Activated T-cell treated with anti-CD3 and anti-CD28 coated beads, Interleukin-2, amount 50 U/mL, for 48 hours (primary cell): ENCODE data around the gene IL18BP.

Source experiments
- DNase-seq, 2 experiments: peaks; one replicate each; pipeline ENCODE4 v3.0.0-alpha.2; 2020

Gene IL18BP

DNA sequence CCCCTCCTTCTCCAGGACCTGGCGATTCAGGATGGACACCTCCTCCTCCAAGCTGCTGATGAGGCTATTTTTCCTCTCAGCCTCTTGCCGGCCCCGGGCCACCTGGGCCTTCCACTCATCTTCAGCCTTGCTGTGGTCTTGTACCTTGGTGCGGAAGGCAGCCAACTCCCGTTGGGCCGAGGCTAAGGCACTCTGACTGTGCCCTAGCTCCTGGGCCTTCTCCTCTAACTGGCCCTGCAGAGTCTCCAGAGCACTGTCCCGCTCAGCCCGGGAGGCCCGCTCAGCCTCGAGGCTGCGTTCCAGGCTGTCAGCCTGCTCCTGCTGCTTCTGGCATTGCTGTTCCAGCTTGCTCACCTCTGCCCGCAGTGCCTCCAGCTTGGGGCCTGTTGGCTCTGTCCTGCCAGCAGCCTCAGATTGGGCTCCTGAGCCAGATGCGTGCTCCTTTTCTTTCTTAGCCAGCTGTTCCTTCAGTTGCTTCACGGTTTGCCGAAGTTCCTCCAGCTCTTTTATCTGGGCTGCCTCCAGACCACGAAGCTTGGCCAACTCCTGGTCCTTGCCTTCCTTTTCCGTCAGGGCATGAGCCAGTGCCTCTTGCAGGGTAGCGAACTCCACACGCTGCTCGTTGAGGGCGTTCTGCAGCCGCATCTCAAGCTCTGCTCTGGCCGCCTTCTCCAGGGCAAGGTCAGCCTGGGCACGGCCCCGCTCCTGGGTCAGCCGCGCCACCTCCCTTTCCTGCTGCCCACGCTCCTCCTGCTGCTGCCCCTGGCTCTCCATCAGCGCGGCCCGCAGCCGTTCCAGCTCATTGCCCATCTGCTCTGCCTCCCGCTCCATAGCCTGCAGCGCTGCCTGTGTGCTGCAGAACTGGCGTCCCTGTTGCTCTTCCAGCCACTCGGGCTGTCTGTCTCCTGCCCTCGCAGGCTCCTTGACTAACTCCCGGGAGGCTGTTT lies 15.3 kb downstream of the IL18BP start:
- DNase-seq: no peak

- DNase-seq: no peak
Measured at GRCh38 chr11:72014761-72015320, 16.1 kb downstream of the IL18BP start.

DNA sequence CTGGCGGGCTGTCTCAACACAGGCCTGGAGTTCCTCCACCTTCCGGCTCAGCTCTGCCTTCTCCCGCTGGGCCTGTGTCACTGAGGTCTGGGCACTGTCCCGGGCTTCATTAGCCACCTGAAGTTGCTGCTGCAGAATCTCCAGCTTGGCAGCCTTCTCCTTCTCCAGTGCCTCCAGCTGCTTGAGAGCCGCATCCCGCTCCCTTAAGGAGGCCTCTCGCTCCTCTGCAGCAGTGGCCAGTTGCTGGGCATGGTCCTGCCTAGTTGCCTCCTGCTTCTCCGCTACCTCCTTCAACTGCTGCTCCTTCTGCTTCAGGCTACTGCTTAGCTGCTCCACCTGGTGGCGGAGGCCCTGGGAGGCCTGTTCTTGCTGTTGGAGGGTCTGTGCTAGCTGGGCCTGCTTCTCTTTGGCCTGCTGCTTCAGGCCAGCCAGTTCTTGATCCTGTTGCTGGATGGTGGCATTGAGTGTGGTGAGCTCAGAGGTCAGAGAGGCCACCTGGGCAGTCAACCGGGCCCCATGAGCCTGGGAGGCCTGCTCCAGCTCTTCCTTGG lies 16.9 kb downstream of the IL18BP start:
- DNase-seq: no peak

- DNase-seq: no peak
Measured at GRCh38 chr11:72018171-72018570, 19.5 kb downstream of the IL18BP start.

- no peak for DNase-seq
Measured at GRCh38 chr11:72023335-72023734, 24.6 kb downstream of the IL18BP start.

DNA sequence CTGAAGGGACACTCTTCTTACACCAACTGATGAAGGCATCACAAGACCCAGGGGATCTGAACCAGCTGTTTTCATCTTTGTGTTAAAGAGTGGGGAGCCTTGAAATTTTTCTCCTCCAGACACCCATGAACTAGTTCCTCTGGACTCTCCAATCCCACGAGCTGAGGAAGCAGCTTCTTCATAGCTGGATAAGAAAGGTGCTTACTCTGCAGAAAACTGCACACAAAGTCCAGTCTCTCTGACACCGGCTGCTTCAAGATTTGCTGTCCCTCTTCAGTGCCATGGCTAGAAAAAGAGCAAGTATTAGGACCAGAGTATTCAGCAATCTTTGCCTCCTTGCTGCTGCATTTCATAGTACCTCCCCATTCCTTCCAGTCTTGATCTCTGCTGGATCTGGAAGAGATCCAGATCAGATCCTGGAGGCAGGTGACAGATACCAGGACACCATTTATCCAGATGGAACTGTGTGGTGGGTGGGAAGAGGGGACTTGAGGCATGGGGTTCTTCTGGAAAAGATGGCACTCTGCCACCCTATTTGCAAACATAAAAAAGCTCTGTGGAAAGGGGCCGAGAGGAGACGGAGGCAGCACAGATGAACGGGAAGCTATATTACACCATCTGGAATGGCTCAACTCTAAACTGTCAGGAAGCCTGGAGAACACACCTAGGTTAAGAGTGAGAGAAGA lies 25.5 kb downstream of the IL18BP start:
- no peak for DNase-seq

DNA sequence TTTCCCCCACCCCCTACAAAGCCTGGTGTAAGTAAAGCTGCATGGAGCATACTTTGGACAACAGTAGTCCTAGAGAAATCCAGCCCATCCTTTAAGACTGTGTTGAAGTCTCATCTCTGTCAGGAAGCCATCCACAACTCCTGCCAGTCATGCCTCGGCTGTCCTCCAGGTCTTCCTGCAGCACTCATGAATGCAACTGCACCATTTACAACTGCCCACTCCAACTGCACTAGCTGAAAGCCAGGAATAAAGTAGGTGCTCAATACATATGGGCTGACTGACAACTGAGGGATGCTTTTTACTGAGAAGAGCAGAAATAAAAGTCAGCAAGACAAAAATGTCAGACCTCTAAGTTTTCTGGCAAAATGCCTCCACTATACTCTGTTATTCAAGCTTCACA lies 27.4 kb downstream of the IL18BP start:
- no peak for DNase-seq

GRCh38 chr11:72030472-72031045 lies 31.9 kb downstream of the IL18BP start:
- DNase-seq: no peak

DNA sequence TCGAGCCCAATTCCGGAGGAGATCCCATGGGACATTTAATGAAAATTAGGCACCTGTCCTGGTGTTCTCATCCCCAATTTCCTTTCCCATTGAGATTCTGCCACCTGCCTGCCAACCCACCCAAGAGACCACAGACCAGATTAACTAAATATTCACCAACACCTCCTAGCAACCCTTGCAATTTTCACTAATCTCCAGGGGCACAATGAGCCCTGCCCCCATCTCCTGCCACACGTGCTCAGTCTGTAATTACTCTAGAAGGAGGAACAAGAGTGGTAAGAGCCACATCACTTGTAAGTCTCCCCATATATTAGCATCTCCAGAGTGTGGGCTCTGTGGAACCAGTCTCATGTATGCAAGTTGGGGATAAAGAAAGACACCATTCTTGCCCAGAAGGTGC lies 38.0 kb downstream of the IL18BP start:
- no peak for DNase-seq

DNA sequence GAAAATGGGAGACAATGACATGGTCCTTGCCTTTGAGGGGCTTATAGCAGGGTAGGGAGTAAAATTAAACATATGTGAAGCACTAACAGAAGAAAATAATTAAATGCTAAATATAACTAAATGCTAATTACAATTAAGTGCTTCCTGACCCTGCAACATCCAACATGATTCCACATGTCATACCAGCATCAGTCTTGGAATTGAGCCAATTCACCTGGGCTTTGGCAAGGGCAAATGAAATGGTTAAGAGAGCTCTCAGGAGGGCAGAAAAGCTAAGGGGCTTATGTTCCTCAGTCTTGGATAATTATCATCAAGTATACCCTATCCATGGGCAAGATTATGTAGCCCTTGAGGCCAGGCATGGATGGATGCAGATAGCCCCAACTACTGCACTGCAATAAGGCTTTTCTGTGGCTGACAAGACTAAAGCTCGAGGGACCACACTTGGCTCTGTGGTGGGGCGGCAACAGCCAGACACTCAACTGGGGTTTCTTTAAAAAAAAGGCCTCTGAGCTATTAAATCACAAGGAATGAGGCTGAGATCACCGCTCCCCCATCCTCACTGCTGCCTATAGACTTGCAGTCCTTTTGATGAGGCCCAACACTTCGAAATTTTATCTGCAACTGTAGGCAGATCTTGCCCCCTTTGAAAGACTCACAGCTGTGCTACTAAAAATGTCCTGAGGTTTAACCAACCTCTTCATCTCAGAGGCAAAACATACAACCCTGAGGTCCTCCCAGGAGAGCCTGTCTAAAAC lies 39.0 kb downstream of the IL18BP start:
- DNase-seq: no peak

- no peak for DNase-seq
Measured at GRCh38 chr11:72038491-72038890, 39.8 kb downstream of the IL18BP start.

DNA sequence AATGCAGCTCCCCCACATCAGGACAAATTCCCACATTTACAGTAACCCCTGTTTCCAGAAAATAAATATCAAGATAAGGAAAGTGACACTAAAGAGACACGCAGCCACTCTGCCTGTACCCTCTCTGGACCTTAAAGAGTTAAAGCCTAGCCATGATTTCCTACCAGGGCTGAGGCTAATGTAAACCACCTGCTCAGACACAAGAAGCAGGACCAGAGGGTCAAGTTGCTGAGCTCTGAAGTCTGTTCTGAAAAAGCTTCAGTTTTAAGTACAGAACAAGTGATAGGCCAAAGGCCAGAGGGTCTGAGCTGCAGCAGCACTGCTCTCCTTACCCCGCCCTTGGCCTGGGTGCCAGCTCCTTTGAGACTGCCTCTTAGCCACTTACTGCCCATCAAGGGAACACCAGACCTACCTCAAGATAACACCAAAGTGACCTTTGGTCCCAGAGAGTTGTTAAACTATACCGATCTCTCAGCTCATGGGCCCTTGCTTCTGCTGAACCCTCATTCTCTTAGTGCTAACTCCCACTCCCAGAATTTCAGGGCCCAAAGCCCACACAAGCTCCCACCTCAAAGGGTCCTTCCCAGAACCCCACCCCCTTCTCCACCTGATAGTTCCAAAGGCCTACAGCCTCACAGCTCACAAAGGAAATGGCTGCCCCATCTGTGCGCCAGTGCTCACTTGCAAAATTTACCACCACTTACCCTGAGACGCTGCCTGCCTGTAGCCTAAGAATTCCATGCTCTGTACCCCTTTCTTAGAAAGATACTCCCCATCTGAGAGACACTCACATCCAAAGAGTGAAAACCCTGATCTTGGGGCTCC lies 40.5 kb downstream of the IL18BP start:
- peak in 1 of 2 experiments; percentile 26 for DNase-seq

GRCh38 chr11:72039856-72040401 lies 41.2 kb downstream of the IL18BP start:
- peak; percentile 33 to 38 for DNase-seq

DNA sequence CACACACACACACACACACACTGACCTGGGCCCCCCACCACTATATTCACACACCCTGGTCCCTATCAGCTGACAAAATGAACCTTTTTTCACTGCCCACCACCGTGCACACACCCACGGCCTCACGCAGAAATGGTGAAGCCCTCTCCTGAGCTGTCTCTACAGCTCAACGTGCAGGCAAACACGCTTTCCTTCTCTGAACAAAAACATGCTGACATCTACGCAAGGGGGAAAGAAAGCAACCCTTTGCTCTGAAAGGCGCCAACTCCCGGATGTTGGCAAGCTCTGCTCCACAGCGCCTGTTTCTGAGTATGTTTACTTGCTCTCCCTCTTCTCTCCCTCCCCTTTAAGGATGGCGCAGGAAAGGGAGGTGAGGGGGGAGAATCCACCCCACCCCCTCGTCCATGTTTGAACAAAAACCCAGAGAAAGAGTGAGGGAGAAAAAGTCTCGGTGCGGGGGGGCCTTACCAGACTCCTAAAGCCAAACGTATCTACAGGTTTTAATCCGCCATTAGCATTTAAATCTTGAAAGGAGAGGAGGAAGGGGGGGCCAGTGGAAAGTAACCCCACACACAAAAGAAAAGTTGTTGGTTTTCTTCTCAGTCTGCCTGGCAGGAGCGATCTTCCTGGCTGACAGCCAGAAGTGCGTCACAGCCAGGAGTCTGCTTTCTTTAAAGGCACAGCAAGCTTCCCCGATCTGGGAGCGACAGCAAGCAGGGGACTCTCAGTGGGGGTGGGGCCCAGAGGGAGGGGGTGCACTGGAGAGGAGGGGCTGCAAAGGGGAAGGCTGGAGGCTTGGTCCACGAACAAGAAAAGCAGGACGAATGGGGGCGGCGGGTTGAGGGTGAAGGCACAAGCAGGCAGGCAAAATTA lies 42.0 kb downstream of the IL18BP start:
- DNase-seq: peak; percentile 79 to 80

DNA sequence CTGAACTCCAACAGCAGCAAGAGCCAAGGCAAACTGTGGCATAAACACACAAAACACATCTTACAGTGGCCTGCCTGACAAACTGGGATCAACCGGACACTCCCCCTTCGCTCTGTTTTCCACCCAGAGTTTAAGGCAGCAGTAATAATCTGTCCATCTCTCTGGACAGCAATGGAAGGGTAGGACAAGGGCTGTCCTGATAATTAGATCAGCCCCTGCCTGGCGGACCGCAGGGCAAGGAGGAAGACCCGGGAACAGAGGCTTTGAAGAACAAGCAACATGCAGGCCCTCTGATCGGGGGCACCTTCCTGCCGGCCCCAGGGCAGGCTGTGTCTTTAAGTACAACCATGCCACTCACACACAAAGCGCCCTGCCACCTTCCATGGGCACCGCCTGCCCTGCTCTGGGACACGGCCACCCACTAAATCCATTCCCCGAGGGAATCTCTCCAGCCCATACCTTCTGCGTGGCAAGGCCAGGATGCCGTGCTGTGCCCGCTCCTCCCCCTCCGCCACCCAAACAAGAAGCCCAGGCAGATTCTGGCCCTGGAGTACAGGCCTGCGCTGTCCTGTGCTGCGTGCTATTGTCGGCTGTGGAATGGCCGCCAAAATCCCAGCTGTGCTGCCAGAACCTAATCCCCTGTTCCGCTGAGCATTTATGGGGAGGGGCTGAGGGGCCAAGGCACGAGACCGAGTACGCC lies 42.8 kb downstream of the IL18BP start:
- peak; percentile 58 to 65 for DNase-seq

GRCh38 chr11:72042064-72042745 lies 43.5 kb downstream of the IL18BP start:
- no peak for DNase-seq

DNA sequence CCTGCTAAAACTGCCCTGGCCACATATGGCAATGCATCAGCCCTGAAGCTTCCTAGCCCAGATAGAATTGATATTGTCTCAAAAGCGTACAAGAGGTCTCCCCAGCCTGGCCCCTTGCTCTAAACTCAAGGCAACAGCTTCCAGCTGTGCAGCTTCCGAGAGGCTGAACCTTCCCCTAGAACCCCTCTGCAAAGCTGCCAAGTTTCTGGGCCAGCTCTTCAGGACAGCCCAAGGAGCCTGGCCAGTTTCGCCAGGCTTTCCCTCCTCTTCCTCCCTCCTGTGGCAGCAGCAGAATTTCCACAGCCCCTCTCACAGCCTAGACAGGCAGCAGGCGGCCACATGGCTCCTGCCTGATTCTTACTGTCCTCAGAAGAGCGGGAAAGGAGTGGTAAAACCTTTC lies 47.1 kb downstream of the IL18BP start:
- no peak for DNase-seq

DNA sequence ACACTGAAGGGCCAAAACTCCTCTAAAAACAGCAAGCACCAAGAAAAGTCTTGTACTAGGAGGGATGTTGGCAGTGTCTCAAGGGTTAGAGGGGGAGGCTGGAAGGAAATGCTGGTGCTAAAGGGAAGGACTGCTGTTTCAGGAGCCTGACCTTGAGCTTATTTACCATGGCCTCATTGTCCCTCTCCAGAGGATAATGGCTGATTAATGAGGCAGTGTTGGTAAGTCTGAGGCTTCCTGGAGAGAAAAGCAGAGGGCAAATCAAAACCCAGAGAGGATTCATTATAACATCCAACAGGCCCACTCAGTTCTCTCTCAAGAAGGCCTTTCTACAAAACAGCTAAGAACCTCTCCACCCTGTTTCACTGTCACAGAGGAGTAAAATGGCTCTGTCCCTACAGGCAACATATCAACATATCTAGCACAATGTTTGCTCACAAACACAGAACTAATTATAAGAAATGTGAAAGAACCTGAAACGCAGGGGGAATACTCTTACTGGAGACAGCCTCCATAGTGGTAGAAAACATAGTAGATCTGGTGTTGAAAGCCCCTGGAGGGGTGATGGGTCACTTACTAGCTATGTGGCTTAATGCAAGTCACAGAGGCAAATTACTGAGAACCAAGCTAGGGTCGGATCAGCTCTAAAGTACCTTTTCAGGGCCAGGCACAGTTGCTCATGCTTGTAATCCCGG lies 50.2 kb downstream of the IL18BP start:
- no peak for DNase-seq
